HCT116 (cell line): Measurements from ENCODE around the gene EPHB4.

Experiments
- ATF3 ChIP-seq: IDR thresholded peaks from 2 replicates; pipeline ENCODE4 v1.6.1; 2012
- EZH2 ChIP-seq: fragments of 200-600 bp; sonication (generic); IDR thresholded peaks from 2 replicates; pipeline ENCODE4 v1.6.1; 2017; ENCODE audit warnings: antibody characterized with exemption, mixed run types
- TF ChIP-seq, protein P1 (sequence below), 3 experiments: fragments of 200-600 bp in 1 of 3; sonication (generic) in 1 of 3; IDR thresholded peaks in 2 of 3; conservative IDR thresholded peaks in 1 of 3; 2 replicates each; pipeline ENCODE4 v1.5.1; 2012 to 2017; ENCODE audit warnings: low read depth in 2 of 3, low read length in 2 of 3, antibody characterized with exemption in 1 of 3, borderline replicate concordance in 1 of 3, control low read depth in 1 of 3, mild to moderate bottlenecking in 1 of 3, mixed read lengths in 1 of 3, mixed run types in 1 of 3, moderate library complexity in 1 of 3; ENCODE audit not compliant: insufficient read depth in 1 of 3

DNA sequence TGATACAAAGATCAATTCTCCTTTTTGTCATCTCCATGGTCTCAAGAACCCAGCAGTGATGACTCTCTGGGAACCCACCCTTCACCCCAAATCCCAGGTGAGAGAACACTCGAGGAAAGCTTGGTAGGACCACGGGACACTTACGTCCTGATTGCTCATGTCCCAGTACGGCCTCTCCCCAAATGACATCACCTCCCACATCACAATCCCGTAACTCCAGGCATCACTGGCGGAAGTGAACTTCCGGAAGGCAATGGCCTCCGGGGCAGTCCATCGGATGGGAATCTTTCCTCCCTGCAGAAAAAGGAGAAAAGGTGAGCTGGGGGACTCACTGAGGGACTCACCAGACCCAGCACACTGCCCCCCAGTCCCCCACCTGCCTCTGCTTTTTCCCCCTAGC is 21.0 kb downstream of the EPHB4 start:
- no peak for TF ChIP-seq ATF3
- no peak for TF ChIP-seq EZH2
- TF ChIP-seq, protein P1, sequence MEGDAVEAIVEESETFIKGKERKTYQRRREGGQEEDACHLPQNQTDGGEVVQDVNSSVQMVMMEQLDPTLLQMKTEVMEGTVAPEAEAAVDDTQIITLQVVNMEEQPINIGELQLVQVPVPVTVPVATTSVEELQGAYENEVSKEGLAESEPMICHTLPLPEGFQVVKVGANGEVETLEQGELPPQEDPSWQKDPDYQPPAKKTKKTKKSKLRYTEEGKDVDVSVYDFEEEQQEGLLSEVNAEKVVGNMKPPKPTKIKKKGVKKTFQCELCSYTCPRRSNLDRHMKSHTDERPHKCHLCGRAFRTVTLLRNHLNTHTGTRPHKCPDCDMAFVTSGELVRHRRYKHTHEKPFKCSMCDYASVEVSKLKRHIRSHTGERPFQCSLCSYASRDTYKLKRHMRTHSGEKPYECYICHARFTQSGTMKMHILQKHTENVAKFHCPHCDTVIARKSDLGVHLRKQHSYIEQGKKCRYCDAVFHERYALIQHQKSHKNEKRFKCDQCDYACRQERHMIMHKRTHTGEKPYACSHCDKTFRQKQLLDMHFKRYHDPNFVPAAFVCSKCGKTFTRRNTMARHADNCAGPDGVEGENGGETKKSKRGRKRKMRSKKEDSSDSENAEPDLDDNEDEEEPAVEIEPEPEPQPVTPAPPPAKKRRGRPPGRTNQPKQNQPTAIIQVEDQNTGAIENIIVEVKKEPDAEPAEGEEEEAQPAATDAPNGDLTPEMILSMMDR (IDR thresholded peaks at IDR 0.05 in 2 of 3, conservative IDR thresholded peaks at IDR 0.05 in 1 of 3; ENCODE audit: borderline replicate concordance in 1 of 3, insufficient read depth in 1 of 3, low read depth in 2 of 3, low read length in 2 of 3) = no peak
